Mammary epithelial cell (primary cell): ENCODE results near the gene ZNF853.

ENCODE experiments used
- CTCF ChIP-seq, 2 donors: IDR thresholded peaks in 1 of 2; conservative IDR thresholded peaks in 1 of 2; 2 replicates each; pipeline ENCODE4 v1.5.1; 2011 to 2012; ENCODE audit warnings: inconsistent platforms in 2 of 2, low read length in 2 of 2, mild to moderate bottlenecking in 2 of 2, control low read depth in 1 of 2, low read depth in 1 of 2; ENCODE audit not compliant: insufficient read depth in 1 of 2; ENCODE audit errors: extremely low read depth in 1 of 2
- EZH2 ChIP-seq: IDR thresholded peaks from 2 replicates; pipeline ENCODE4 v1.6.1; 2012; ENCODE audit warnings: low read length, inconsistent platforms, borderline replicate concordance

- no peak for TF ChIP-seq CTCF (conservative IDR thresholded peaks at IDR 0.05 in 1 of 2, IDR thresholded peaks at IDR 0.05 in 1 of 2; ENCODE audit: extremely low read depth in 1 of 2, insufficient read depth in 1 of 2, low read depth in 1 of 2, low read length in 2 of 2)
- TF ChIP-seq EZH2, result no peak
Observed at GRCh38 chr7:6658618-6659345, 43.4 kb downstream of the ZNF853 start.
